CD14-positive monocyte (primary cell): ENCODE results near the gene OSBPL1A. TPM values are rescaled to one million over a fixed set of nuclear protein-coding genes. Genes with fewer than 3 reads are reported as not detected.
A peak's percentile ranks its signal among the peaks of the same experiment; 100 is the strongest.

Experiments
- DNase-seq, 3 donors: peaks; one replicate each; pipeline ENCODE4 v3.0.0-alpha.2; 2011 to 2022
- H2AFZ ChIP-seq: 2 replicates; pipeline ENCODE4 v1.6.0; 2012; ENCODE audit warnings: mild to moderate bottlenecking, low read depth, low read length, inconsistent platforms; ENCODE audit not compliant: insufficient read depth, poor library complexity, severe bottlenecking
- H3K27ac ChIP-seq, 2 donors: 1 replicate in 1 of 2; 2 replicates in 1 of 2; pipeline ENCODE4 v1.5.1; 2012 to 2013; ENCODE audit warnings: low read length in 2 of 2, control low read depth in 1 of 2, inconsistent platforms in 1 of 2, low read depth in 1 of 2, mild to moderate bottlenecking in 1 of 2
- H3K27me3 ChIP-seq, 2 donors: one replicate each; pipeline versions ENCODE4 v1.6.0 to v1.6.1; 2011 to 2013; ENCODE audit warnings: low read length in 2 of 2; ENCODE audit not compliant: control insufficient read depth in 2 of 2, insufficient read depth in 2 of 2
- H3K36me3 ChIP-seq, 2 donors: replicated peaks in 1 of 2; 1 replicate in 1 of 2; 2 replicates in 1 of 2; pipeline versions ENCODE4 v1.5.1 to v1.6.1; 2012 to 2013; ENCODE audit warnings: low read length in 2 of 2, control low read depth in 1 of 2, inconsistent platforms in 1 of 2, mild to moderate bottlenecking in 1 of 2; ENCODE audit not compliant: insufficient read depth in 2 of 2, control insufficient read depth in 1 of 2
- H3K4me1 ChIP-seq, 2 donors: 1 replicate in 1 of 2; 2 replicates in 1 of 2; pipeline versions ENCODE4 v1.5.1 to v1.6.1; 2012 to 2013; ENCODE audit warnings: low read length in 2 of 2, control low read depth in 1 of 2, inconsistent platforms in 1 of 2, mild to moderate bottlenecking in 1 of 2, moderate library complexity in 1 of 2; ENCODE audit not compliant: insufficient read depth in 2 of 2, control insufficient read depth in 1 of 2
- H3K4me2 ChIP-seq: replicated peaks from 2 replicates; pipeline ENCODE3; 2012; ENCODE audit warnings: low read length, moderate library complexity, mild to moderate bottlenecking; ENCODE audit not compliant: poor library complexity, severe bottlenecking; ENCODE audit errors: extremely low read depth
- H3K4me3 ChIP-seq, 3 experiments: fragments of 200-600 bp in 1 of 3; sonication (generic) in 1 of 3; replicated peaks in 1 of 3; 1 replicate in 2 of 3; 2 replicates in 1 of 3; pipeline ENCODE4 v1.5.1; 2011 to 2013; ENCODE audit warnings: low read length in 3 of 3, mild to moderate bottlenecking in 3 of 3, control low read depth in 2 of 3, low read depth in 2 of 3, inconsistent platforms in 1 of 3, moderate library complexity in 1 of 3
- H3K79me2 ChIP-seq: 2 replicates; pipeline ENCODE4 v1.6.0; 2012; ENCODE audit warnings: mild to moderate bottlenecking, control low read depth, inconsistent platforms, low read length, moderate library complexity; ENCODE audit not compliant: insufficient read depth
- H3K9ac ChIP-seq: 2 replicates; pipeline ENCODE4 v1.6.0; 2017; ENCODE audit warnings: low read length, mild to moderate bottlenecking; ENCODE audit not compliant: insufficient read depth, poor library complexity, severe bottlenecking
- H3K9me3 ChIP-seq, 2 donors: replicated peaks in 1 of 2; 1 replicate in 1 of 2; 2 replicates in 1 of 2; pipeline versions ENCODE4 v1.5.1 to v1.6.1; 2012 to 2013; ENCODE audit warnings: low read length in 2 of 2, control low read depth in 1 of 2; ENCODE audit not compliant: control insufficient read depth in 1 of 2, insufficient read depth in 1 of 2
- H4K20me1 ChIP-seq: 2 replicates; pipeline ENCODE4 v1.6.0; 2012; ENCODE audit warnings: mild to moderate bottlenecking, low read length, control low read depth, moderate library complexity; ENCODE audit not compliant: insufficient read depth
- H3K27ac Mint-ChIP-seq, 7 donors: one replicate each; pipeline ENCODE4 v1.8.0; 2020; ENCODE audit warnings: mild to moderate bottlenecking in 7 of 7, mixed read lengths in 7 of 7, moderate library complexity in 6 of 7, inconsistent platforms in 2 of 7
- H3K27me3 Mint-ChIP-seq, 3 donors: one replicate each; pipeline ENCODE4 v1.8.0; 2021 to 2022; ENCODE audit warnings: low read depth in 3 of 3, mild to moderate bottlenecking in 3 of 3, mixed read lengths in 3 of 3, moderate library complexity in 3 of 3, inconsistent platforms in 1 of 3
- H3K36me3 Mint-ChIP-seq, 2 donors: one replicate each; pipeline ENCODE4 v1.8.0; 2020; ENCODE audit warnings: mixed read lengths in 2 of 2, inconsistent platforms in 1 of 2, mild to moderate bottlenecking in 1 of 2
- H3K4me1 Mint-ChIP-seq: one replicate; pipeline ENCODE4 v1.8.0; 2020; ENCODE audit warnings: mild to moderate bottlenecking, mixed read lengths
- H3K4me3 Mint-ChIP-seq, 2 donors: one replicate each; pipeline ENCODE4 v1.8.0; 2020; ENCODE audit warnings: mild to moderate bottlenecking in 2 of 2, mixed read lengths in 2 of 2, moderate library complexity in 1 of 2
- H3K9me3 Mint-ChIP-seq, 7 donors: one replicate each; pipeline ENCODE4 v1.8.0; 2020 to 2022; ENCODE audit warnings: mixed read lengths in 7 of 7, mild to moderate bottlenecking in 6 of 7, moderate library complexity in 6 of 7, inconsistent platforms in 2 of 7
- WGBS: methylation state at CpG from one replicate; pipeline ENCODE4 v1.1.5; 2013; ENCODE audit warnings: missing lambda C conversion rate; ENCODE audit not compliant: insufficient coverage; 5-methylcytosine and 5-hydroxymethylcytosine counted together
- intact Hi-C, 2 donors: fragments of 100-400 bp; cut with micrococcal nuclease; formaldehyde crosslinking; loops; one replicate each; pipeline versions ENCODE4 v1.15.0 to v1.15.1; 2023
- polyA plus RNA-seq, 3 donors: library from polyadenylated mRNA; depleted of rRNA in 1 of 3; unstranded in 2 of 3; stranded (reverse) in 1 of 3; fragments of 300-500 nt in 2 of 3; fragments of >200 nt in 1 of 3; fragmentation: Illumina TruSeq in 2 of 3; gene quantifications; 1 replicate in 2 of 3; 2 replicates in 1 of 3; pipeline ENCODE4 v1.2.3, GENCODE V29; 2012 to 2021
- TF ChIP-seq, protein P1 (sequence below): fragments of 200-600 bp; IDR thresholded peaks from one replicate; pipeline ENCODE4 v1.8.0; 2022; ENCODE audit warnings: antibody characterized with exemption, mild to moderate bottlenecking

Gene OSBPL1A
- polyA plus RNA-seq, 3 donors: 6.3 to 9.1 (median 7.1) TPM

DNA sequence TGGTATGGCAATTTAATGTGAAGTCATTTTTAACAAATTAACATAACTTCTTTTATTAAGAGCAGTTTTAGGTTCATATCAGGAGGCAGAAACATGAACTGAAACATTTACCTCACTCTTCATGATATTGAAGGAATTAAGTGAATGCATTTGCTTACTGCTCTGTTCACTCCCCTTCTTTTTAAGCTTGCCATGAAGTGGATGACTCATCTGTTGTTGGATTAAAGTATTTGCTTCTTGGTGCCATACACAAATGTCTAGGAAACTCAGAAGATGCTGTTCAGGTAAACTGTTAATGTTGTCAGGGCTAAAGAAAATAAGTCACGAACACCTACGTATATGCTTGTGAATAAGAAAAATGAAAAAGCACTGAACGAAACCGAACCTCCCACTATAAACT lies 268.9 kb downstream of the OSBPL1A start:
- Histone ChIP-seq H3K4me2 (no peak overlapping the region), H3K27me3 (no peaks in the 10 kb centered on the region), H2AFZ (no peak overlapping the region), H3K9me3 (no peaks in the 10 kb centered on the region), H3K4me1 (no peaks in the 10 kb centered on the region), H3K79me2 (no peaks in the 10 kb centered on the region), H4K20me1 (no peaks in the 10 kb centered on the region), H3K27ac (no peak overlapping the region), H3K36me3 (peaks cover 90 to 99% of the 10 kb centered on the region in 2 donors), H3K4me3 (no peak overlapping the region), H3K9ac (no peak overlapping the region)
- no peaks in the 10 kb centered on the region for H3K27me3 Mint-ChIP-seq
- H3K27ac Mint-ChIP-seq: no peak overlapping the region
- TF ChIP-seq, protein P1, sequence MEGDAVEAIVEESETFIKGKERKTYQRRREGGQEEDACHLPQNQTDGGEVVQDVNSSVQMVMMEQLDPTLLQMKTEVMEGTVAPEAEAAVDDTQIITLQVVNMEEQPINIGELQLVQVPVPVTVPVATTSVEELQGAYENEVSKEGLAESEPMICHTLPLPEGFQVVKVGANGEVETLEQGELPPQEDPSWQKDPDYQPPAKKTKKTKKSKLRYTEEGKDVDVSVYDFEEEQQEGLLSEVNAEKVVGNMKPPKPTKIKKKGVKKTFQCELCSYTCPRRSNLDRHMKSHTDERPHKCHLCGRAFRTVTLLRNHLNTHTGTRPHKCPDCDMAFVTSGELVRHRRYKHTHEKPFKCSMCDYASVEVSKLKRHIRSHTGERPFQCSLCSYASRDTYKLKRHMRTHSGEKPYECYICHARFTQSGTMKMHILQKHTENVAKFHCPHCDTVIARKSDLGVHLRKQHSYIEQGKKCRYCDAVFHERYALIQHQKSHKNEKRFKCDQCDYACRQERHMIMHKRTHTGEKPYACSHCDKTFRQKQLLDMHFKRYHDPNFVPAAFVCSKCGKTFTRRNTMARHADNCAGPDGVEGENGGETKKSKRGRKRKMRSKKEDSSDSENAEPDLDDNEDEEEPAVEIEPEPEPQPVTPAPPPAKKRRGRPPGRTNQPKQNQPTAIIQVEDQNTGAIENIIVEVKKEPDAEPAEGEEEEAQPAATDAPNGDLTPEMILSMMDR: no peak
- H3K4me3 Mint-ChIP-seq: no peak overlapping the region
- no peaks in the 10 kb centered on the region for H3K4me1 Mint-ChIP-seq
- WGBS: no CpG with 5 or more reads among the region's 4 CpGs
- no peak for DNase-seq
- no peaks in the 10 kb centered on the region for H3K9me3 Mint-ChIP-seq
- peaks cover 71 to 86% of the 10 kb centered on the region in 2 donors for H3K36me3 Mint-ChIP-seq
- intact Hi-C loops: no loop called here

DNA sequence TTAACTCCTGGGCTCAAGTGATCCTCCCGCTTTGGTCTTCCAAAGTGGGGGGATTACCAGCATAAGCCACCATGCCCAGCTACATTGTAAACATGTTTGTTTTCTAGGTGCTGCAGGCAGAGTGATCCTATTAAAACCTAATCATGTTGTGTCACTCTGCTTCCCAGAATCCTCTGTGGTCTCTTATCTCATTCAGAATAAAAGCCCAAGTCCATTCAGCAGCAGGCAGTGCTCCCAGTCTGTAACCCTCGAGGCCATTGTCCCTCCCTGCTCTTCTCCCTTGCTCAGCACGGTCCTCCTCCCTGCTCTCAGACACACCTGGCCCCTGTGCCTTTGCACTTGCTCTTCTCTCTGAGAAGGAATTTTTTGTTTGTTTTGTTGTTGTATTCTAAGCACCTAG lies 269.9 kb downstream of the OSBPL1A start:
- TF ChIP-seq, protein P1: no peak
- no peaks in the 10 kb centered on the region for H3K9me3 Mint-ChIP-seq
- no peak for DNase-seq
- intact Hi-C loops: no loop called here
- no peak overlapping the region for H3K4me2 ChIP-seq
- H3K36me3 ChIP-seq: peaks cover 90 to 99% of the 10 kb centered on the region in 2 donors
- H2AFZ ChIP-seq: no peak overlapping the region
- peak overlapping the region in 1 of 7 donors; percentile 1 for H3K27ac Mint-ChIP-seq
- H3K4me1 ChIP-seq: no peaks in the 10 kb centered on the region
- H3K27ac ChIP-seq: no peak overlapping the region
- H3K36me3 Mint-ChIP-seq: peaks cover 67 to 85% of the 10 kb centered on the region in 2 donors
- no peaks in the 10 kb centered on the region for H3K9me3 ChIP-seq
- H3K4me1 Mint-ChIP-seq: no peaks in the 10 kb centered on the region
- H4K20me1 ChIP-seq: no peaks in the 10 kb centered on the region
- no peak overlapping the region for H3K4me3 Mint-ChIP-seq
- no peaks in the 10 kb centered on the region for H3K27me3 Mint-ChIP-seq
- no peaks in the 10 kb centered on the region for H3K27me3 ChIP-seq
- H3K79me2 ChIP-seq: no peaks in the 10 kb centered on the region
- no peak overlapping the region for H3K9ac ChIP-seq
- WGBS: 83% methylated on average over 1 of the region's 3 CpGs
- no peak overlapping the region for H3K4me3 ChIP-seq
